Measurements from ENCODE around the gene GPR6. TPM values are rescaled to one million over a fixed set of nuclear protein-coding genes. Genes with fewer than 3 reads are reported as not detected.

GPR6 gene
- total RNA-seq, 6 experiments from 2014 or later, result not detected

DNA sequence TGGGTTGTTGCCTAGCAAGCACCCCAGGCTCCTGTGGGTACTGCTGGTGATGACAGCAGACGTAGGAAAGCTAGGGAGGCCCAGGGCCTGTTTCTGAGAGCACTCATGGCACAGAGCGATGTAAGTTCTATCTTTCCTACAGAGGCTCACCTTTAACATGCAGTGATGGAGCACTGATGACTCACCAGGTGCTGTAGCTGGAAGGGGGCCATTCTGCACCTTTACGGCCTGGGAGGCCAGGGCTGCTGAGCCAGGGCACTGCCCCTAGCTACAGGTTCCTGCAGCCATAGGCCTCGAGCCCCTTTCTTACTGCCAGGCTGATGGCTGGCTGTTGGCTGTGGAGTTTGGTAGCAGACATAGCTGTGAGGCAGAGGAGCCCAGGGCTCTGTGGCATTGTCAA lies 31.1 kb upstream of the GPR6 start:
- H3K9me3 Mint-ChIP-seq, result no peaks in the 10 kb centered on the region
- TF ChIP-seq, protein P1, sequence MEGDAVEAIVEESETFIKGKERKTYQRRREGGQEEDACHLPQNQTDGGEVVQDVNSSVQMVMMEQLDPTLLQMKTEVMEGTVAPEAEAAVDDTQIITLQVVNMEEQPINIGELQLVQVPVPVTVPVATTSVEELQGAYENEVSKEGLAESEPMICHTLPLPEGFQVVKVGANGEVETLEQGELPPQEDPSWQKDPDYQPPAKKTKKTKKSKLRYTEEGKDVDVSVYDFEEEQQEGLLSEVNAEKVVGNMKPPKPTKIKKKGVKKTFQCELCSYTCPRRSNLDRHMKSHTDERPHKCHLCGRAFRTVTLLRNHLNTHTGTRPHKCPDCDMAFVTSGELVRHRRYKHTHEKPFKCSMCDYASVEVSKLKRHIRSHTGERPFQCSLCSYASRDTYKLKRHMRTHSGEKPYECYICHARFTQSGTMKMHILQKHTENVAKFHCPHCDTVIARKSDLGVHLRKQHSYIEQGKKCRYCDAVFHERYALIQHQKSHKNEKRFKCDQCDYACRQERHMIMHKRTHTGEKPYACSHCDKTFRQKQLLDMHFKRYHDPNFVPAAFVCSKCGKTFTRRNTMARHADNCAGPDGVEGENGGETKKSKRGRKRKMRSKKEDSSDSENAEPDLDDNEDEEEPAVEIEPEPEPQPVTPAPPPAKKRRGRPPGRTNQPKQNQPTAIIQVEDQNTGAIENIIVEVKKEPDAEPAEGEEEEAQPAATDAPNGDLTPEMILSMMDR (IDR thresholded peaks at IDR 0.05), result no peak
- no peaks in the 10 kb centered on the region for H3K4me1 Mint-ChIP-seq (ENCODE audit: low read depth)
- no peak for DNase-seq
- H3K36me3 Mint-ChIP-seq (ENCODE audit: low read depth), result no peaks in the 10 kb centered on the region
- H3K27ac Mint-ChIP-seq, result no peak overlapping the region
- H3K4me3 Mint-ChIP-seq, result no peak overlapping the region
- H3K27me3 Mint-ChIP-seq (ENCODE audit: insufficient read depth), result peaks cover 14% of the 10 kb centered on the region

DNA sequence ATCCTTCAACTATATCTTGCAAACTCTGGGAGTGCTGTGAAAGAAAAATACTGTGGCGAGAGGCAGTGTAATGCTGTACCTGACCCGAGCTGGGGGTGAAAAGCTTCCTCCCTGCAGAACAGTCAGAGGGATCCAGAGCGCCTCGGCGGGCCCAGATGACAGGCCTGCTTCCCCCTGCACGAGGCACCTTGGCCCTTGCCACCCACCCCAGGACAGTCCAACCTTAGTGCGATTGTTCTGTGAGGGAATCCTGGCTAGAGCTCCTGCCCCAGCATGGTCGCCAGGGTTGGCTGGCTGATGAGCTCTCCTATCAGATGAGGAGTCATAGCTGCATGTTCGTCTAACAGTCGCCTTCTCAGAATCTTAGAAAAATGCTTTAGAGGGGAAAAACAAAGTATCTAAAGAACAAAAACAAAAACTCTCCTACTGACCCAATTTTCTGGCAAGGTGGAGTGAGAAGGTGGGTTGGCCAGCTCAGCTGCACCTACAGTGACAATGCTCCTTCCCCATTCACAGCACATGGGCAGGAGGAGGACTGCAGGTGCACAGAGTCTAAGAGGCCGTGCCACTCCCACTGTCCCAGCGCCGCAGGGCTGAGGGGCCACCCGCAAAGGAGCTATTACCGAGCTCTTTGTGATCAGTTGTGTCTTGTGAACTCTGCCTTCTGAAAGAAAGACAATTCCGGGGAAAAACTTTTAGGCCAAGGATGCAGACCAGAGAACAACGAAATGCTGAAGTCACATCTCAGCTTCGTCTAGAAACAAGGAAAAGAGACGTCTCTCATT lies 28.6 kb upstream of the GPR6 start:
- Mint-ChIP-seq H3K9me3 (no peaks in the 10 kb centered on the region), H3K4me3 (no peak overlapping the region), H3K27me3 (ENCODE audit: insufficient read depth) (peaks cover 11% of the 10 kb centered on the region), H3K27ac (no peak overlapping the region), H3K4me1 (ENCODE audit: low read depth) (no peaks in the 10 kb centered on the region), H3K36me3 (ENCODE audit: low read depth) (no peaks in the 10 kb centered on the region)
- DNase-seq, result no peak
- TF ChIP-seq, protein P1 (IDR thresholded peaks at IDR 0.05), result no peak

DNA sequence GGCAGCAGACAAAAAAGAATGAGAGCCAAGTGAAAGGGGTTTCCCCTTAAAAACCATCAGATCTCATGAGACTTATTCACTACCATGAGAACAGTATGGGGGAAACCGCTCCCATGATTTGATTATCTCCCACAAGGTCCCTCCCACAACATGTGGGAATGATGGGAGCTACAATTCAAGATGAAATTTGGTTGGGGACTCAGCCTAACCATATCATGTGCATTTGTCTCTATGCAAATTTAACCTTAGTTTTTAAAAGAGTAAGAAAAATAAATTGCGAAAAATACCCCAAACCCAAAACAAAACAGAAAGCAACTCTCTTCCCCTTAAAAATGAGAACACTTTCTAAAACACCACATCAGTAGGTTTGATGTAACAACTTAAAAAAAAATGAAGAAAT lies 22.6 kb upstream of the GPR6 start:
- Mint-ChIP-seq H3K36me3 (ENCODE audit: low read depth) (no peaks in the 10 kb centered on the region), H3K9me3 (no peaks in the 10 kb centered on the region), H3K27ac (no peak overlapping the region), H3K4me3 (no peak overlapping the region), H3K27me3 (ENCODE audit: insufficient read depth) (peaks cover 13% of the 10 kb centered on the region), H3K4me1 (ENCODE audit: low read depth) (no peaks in the 10 kb centered on the region)
- DNase-seq, result no peak
- TF ChIP-seq, protein P1 (IDR thresholded peaks at IDR 0.05), result no peak

DNA sequence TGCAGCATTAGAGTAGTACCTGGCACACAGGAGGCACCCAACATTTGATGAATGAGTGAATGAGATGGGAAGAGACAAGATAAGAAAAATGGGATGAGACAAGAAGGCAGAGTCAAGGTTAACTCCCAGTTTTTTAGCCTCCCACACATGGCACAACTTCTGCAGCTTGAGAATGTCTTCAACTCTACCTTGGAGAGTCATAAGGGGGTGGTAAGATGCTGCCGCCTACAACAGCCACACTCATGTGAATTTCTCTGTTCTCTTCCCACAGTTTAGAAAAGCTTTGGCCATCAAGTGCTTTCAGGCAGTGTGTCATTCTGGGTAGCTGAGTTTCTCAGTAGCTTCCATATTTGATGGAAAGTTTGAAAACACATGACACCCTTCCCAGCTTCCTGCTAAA lies 19.5 kb upstream of the GPR6 start:
- TF ChIP-seq, protein P1 (IDR thresholded peaks at IDR 0.05), result no peak
- H3K9me3 Mint-ChIP-seq, result no peaks in the 10 kb centered on the region
- H3K27me3 Mint-ChIP-seq (ENCODE audit: insufficient read depth), result peaks cover 10% of the 10 kb centered on the region; the same call in 1 of the 2 replicates
- H3K36me3 Mint-ChIP-seq (ENCODE audit: low read depth), result no peaks in the 10 kb centered on the region
- no peak for DNase-seq
- peaks cover 14% of the 10 kb centered on the region for H3K4me1 Mint-ChIP-seq (ENCODE audit: low read depth)
- no peak overlapping the region for H3K4me3 Mint-ChIP-seq
- H3K27ac Mint-ChIP-seq, result no peak overlapping the region

DNA sequence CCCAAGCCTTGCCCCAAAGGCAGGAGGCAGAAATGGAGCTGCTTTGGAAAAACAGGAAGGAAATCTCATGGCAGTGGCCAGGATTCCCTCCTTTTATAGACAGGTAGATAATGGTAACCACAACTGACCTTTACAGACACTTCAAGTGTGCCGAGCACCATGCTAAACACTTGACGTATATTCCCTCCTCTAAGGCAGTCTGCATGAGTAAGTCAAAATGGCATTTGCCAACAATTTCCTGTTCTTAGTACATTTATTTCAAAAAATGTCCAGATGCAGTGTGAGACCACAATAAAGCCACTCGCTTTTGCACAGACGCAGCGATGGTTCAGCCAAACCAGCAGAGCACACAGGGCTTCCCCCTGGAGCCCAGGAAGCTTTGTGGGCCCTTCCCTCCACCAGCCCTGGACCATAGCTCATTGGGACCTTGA lies 16.5 kb upstream of the GPR6 start:
- Mint-ChIP-seq H3K36me3 (ENCODE audit: low read depth) (no peaks in the 10 kb centered on the region), H3K4me3 (no peak overlapping the region), H3K4me1 (ENCODE audit: low read depth) (peaks cover 14% of the 10 kb centered on the region), H3K27me3 (ENCODE audit: insufficient read depth) (peaks cover 6% of the 10 kb centered on the region), H3K9me3 (no peaks in the 10 kb centered on the region), H3K27ac (no peak overlapping the region)
- TF ChIP-seq, protein P1 (IDR thresholded peaks at IDR 0.05), result no peak
- no peak for DNase-seq

Data from HFFc6 (cell line).